PFSK-1 (cell line): Measurements from ENCODE around the gene ADGRG7.

ENCODE experiments used
- POLR2AphosphoS5 ChIP-seq: IDR thresholded peaks from 2 replicates; pipeline ENCODE4 v1.6.1; 2012; ENCODE audit warnings: low read depth, mild to moderate bottlenecking, control low read depth, low read length, moderate library complexity
- TAF1 ChIP-seq: IDR thresholded peaks from 2 replicates; pipeline ENCODE4 v1.6.1; 2012; ENCODE audit warnings: low read length, control low read depth, borderline replicate concordance; ENCODE audit not compliant: insufficient read depth
- TF ChIP-seq, protein P1 (sequence below), 2 experiments: IDR thresholded peaks; 2 replicates each; pipeline versions ENCODE4 v1.6.1 to v1.8.0; 2011 to 2012; ENCODE audit warnings: low read depth in 2 of 2, low read length in 2 of 2, control low read depth in 1 of 2, inconsistent platforms in 1 of 2, mild to moderate bottlenecking in 1 of 2, moderate library complexity in 1 of 2; ENCODE audit not compliant: insufficient read depth in 1 of 2

DNA sequence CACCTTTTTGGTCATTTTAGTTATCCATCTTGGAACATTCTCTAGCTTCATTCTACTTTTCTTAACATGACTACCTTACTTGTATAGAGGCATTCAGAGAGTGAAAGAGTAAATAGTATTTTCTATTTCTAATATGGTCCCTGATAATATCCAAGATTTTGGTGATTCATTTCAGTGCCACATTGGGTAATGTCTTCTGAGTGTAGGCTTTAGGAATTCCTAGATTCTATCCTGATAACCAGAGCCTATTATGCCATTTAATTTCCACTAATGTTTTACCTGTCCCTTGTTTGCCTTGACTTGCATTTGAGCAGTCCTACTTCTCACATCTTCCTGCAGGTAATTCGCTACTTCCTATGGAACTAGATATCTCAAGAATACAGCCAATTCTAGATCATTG is 21.8 kb downstream of the ADGRG7 start:
- TF ChIP-seq POLR2AphosphoS5 (no peak), TAF1 (no peak)
- TF ChIP-seq, protein P1, sequence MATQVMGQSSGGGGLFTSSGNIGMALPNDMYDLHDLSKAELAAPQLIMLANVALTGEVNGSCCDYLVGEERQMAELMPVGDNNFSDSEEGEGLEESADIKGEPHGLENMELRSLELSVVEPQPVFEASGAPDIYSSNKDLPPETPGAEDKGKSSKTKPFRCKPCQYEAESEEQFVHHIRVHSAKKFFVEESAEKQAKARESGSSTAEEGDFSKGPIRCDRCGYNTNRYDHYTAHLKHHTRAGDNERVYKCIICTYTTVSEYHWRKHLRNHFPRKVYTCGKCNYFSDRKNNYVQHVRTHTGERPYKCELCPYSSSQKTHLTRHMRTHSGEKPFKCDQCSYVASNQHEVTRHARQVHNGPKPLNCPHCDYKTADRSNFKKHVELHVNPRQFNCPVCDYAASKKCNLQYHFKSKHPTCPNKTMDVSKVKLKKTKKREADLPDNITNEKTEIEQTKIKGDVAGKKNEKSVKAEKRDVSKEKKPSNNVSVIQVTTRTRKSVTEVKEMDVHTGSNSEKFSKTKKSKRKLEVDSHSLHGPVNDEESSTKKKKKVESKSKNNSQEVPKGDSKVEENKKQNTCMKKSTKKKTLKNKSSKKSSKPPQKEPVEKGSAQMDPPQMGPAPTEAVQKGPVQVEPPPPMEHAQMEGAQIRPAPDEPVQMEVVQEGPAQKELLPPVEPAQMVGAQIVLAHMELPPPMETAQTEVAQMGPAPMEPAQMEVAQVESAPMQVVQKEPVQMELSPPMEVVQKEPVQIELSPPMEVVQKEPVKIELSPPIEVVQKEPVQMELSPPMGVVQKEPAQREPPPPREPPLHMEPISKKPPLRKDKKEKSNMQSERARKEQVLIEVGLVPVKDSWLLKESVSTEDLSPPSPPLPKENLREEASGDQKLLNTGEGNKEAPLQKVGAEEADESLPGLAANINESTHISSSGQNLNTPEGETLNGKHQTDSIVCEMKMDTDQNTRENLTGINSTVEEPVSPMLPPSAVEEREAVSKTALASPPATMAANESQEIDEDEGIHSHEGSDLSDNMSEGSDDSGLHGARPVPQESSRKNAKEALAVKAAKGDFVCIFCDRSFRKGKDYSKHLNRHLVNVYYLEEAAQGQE (IDR thresholded peaks at IDR 0.05; ENCODE audit: insufficient read depth in 1 of 2, low read depth in 2 of 2, low read length in 2 of 2) = no peak
